Mucosa of gallbladder (tissue), 1 donor: ENCODE measurements around the gene CHST14. TPM values are rescaled to one million over a fixed set of nuclear protein-coding genes. Genes with fewer than 3 reads are reported as not detected.

Experiments
- DNase-seq: peaks from one replicate; pipeline ENCODE4 v3.0.0-alpha.2; 2020; ENCODE audit warnings: low spot score
- total RNA-seq: library from RNA; stranded (reverse); gene quantifications from one replicate; pipeline ENCODE4 v1.2.1, GENCODE V29; 2021
- donor health status: DM: no; HTN: no; CAD: no.

Gene CHST14
- total RNA-seq: 15.8 TPM

- peak; percentile 22 for DNase-seq
Observed at GRCh38 chr15:40470423-40471104, at the start of gene CHST14. TSS of gene CHST14 (plus strand) at chr15:40470984. CDS start at chr15:40471214, 230 bp downstream.

GRCh38 chr15:40421246-40422157, 49.3 kb upstream of the CHST14 start:
- DNase-seq: peak; percentile 78

GRCh38 chr15:40424483-40425115, 46.2 kb upstream of the CHST14 start:
- DNase-seq: no peak

- DNase-seq: no peak
Observed at GRCh38 chr15:40425681-40426080, 45.1 kb upstream of the CHST14 start.

- DNase-seq: no peak
Observed at GRCh38 chr15:40427188-40427587, 43.6 kb upstream of the CHST14 start.

GRCh38 chr15:40428185-40428584, 42.6 kb upstream of the CHST14 start:
- DNase-seq: no peak

GRCh38 chr15:40429068-40429710, 41.6 kb upstream of the CHST14 start:
- no peak for DNase-seq

GRCh38 chr15:40430271-40430805, 40.4 kb upstream of the CHST14 start:
- DNase-seq: no peak

- DNase-seq: no peak
Observed at GRCh38 chr15:40435023-40435709, 35.6 kb upstream of the CHST14 start.

GRCh38 chr15:40435710-40436089, 35.1 kb upstream of the CHST14 start:
- no peak for DNase-seq

GRCh38 chr15:40436116-40436891, 34.5 kb upstream of the CHST14 start:
- DNase-seq: no peak

- DNase-seq: no peak
Observed at GRCh38 chr15:40436892-40437751, 33.7 kb upstream of the CHST14 start.

GRCh38 chr15:40437752-40438687, 32.8 kb upstream of the CHST14 start:
- no peak for DNase-seq

- DNase-seq: no peak
Observed at GRCh38 chr15:40438712-40439111, 32.1 kb upstream of the CHST14 start.

- DNase-seq: no peak
Observed at GRCh38 chr15:40439461-40439959, 31.3 kb upstream of the CHST14 start.

GRCh38 chr15:40439960-40440742, 30.6 kb upstream of the CHST14 start:
- DNase-seq: no peak
